DMS 273 (cell line): ENCODE data around the gene PCSK1N.

Source experiments
- DNase-seq: peaks from one replicate; lab custom pipeline; 2025; ENCODE audit not compliant: unreplicated experiment; lab: John Stamatoyannopoulos, UW

The PCSK1N gene

GRCh38 chrX:48791063-48791820 lies 44.2 kb downstream of the PCSK1N start:
- no peak for DNase-seq

- no peak for DNase-seq
Observed at GRCh38 chrX:48790477-48790876, 44.9 kb downstream of the PCSK1N start.

GRCh38 chrX:48789366-48790220 lies 45.8 kb downstream of the PCSK1N start:
- no peak for DNase-seq

- no peak for DNase-seq
Observed at GRCh38 chrX:48787505-48788443, 47.6 kb downstream of the PCSK1N start.

GRCh38 chrX:48786825-48787504 lies 48.4 kb downstream of the PCSK1N start:
- no peak for DNase-seq

- no peak for DNase-seq
Observed at GRCh38 chrX:48786341-48786800, 49.0 kb downstream of the PCSK1N start, which contains the start of gene GATA1. Gene GATA1 (plus strand): TSS chrX:48786590. CDS start chrX:48791110, 4,520 bp downstream.

- DNase-seq: no peak
Observed at GRCh38 chrX:48785540-48786214, 49.7 kb downstream of the PCSK1N start.

GRCh38 chrX:48785186-48785539 lies 50.2 kb downstream of the PCSK1N start:
- no peak for DNase-seq

- no peak for DNase-seq
Observed at GRCh38 chrX:48784726-48785125, 50.7 kb downstream of the PCSK1N start.

- no peak for DNase-seq
Observed at GRCh38 chrX:48782795-48783194, 52.6 kb downstream of the PCSK1N start.

- DNase-seq: no peak
Observed at GRCh38 chrX:48782216-48782615, 53.2 kb downstream of the PCSK1N start.

- DNase-seq: no peak
Observed at GRCh38 chrX:48781705-48782104, 53.7 kb downstream of the PCSK1N start.
